GM19455 (cell line): Measurements from ENCODE around the gene KMT2E.

ENCODE experiments used
- ATAC-seq: cut with Tn5 transposase; IDR thresholded peaks from one replicate; pipeline ENCODE4 v1.9.1; 2021; ENCODE audit not compliant: unreplicated experiment

The KMT2E gene

DNA sequence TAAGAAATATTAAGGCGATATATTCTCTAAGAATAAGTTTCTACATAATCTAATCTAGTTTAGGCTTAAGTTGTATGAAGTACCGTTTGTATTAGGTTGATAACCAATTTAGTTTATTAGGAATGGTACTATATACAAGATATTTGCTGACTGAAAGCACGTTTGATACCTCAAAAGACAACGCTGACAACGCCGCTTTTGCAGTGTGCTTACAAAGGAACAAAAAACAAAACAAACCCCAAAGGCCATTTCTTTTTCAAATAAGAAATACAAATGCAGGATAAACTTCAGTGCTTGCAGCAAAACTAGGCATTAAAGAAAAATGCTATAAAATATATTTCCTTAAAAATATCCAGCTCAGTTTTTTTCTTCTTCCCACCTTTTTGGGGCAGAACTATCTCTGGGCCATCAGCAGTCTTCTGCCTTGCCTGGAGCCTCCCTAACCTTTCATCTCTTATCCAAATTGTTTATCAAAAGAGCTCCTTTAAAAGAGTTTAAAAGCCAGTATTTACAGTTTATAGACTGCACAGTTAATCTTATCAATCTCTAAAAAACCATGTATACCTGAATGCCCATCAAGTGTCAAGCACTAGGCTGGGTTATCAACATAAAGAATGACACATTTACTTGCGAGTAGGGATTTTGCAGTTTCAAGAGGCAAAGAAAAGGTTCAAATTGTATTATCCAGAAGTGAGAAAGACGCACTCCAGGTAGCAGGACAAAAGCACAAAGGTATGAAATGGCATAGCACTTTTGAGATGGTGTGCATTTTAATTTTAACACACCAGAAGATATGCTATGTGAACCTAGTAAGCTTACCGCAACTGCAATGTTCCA is 4.1 kb upstream of the KMT2E start:
- no peak for ATAC-seq

DNA sequence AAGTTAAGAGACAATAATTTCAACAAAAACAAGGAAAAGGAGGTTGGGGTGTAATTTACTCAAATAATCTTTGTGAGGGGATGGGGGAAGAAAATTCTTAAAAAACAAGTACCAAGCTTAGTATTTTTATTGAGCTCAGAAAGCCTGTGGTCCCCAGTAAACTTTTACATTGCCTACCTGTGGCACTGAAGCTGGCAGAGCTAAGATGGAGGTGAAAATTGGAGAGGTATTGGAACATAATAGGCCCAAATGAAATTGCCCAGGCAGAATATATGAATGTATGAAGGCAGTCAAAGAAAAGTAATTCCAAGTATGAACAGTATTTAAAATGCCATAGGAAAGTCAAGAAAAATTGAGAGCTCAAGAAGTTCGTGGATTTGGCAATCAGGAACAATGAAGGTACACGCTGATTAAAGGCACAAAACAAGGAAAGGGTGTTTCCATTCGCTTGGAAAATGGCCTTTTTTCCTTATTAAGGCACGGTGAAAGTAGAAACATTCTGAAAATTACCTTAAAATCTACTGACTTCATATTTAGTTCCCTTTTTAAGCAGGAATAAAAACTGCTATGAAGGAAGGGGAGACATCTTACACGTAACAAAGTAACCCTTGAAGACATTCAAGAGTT is 3.4 kb upstream of the KMT2E start:
- ATAC-seq = no peak

DNA sequence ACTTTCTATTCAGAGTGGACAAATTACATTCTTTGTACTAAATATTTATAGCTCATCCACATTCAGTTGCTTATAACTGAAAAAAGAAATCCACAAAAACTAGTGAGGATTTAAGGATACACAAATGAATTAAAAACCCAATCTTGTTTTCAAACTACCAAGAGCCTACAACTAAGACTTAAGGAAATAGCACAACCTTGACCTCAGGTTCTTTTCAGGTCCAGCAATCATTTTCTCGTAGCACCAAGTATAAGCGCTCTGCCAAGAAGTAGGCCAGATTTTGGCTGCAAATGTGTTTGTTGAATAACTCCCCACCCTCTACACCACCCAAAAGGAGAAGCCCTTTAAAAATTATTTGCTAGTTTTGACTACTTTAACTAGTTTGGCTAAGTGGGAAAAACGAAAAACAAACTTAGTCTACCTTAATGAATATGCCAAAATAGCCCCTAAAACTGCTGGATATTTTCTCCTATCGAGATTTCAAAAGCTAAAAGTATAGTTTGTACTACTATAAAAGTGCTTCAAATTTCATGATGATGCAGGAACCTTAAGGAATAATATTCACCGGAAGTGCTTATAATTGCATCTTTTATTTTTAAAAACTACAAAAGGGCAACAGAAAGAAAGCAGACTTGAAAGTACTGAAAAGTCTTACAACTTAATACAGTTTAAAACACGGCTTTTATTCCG is 2.7 kb upstream of the KMT2E start:
- no peak for ATAC-seq

DNA sequence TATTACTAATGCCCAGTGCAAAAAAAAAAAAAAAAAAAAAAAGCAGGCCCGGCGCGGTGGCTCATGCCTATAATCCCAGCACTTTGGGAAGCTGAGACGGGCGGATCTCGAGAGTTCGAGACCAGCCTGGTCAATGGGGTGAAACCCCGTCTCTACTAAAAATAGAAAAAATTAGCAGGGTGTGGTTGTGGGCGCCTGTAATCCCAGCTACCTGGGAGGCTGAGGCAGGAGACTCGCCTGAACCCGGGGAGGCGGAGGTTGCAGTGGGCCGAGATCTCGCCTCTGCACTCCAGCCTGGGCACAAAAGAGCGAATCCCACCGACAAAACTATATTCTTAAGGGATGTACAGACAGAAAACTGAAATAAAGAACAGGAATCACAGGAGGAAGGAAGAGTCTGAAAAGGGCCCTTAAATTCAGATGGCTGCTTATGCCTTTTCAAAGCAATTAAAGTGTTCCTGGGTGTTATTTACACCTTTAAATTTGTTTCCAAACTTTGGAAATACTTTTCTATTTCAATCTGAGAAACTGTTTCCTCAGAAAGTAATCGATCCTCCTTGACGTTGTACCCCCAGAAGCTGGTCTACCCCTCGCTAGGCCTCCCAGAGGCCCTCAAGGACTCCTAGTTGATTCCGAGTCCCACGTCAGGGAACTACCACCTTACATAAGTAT is 2.0 kb upstream of the KMT2E start:
- no peak for ATAC-seq

DNA sequence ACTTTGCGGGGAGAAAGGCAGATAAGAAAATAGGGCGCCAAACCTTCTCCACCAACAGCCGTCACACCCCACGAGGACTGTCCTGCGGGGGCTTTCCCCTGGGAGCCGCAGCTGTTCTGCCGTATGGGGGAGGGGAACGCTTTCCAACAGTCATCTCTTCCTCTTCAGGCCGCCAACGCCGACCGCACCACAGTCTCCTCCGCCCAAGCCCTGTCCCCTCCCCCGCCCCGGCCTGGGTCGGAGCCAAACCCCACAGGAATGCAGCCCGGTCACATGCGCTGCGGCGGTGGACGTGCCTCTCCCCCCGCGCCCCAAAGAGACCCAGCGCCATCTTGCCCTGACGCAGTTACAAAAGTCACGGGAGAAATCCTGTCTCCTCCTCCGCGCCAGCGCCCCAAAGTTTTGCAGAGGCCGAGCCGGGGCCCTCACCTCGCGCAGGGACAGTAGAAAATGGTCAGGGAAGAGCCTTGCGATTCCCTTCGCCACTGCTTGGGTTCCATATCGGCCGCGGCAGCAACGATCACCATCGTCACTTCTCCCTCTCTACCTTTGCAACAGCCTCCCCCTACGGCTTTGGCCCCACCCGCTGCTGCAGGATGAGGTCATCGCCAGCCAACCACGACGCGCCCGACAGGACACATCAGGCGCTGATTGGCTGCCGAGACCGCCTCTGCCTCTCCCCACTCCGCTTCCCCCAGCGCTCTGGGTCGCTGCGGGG is 1.3 kb upstream of the KMT2E start:
- ATAC-seq = peak; percentile 76

DNA sequence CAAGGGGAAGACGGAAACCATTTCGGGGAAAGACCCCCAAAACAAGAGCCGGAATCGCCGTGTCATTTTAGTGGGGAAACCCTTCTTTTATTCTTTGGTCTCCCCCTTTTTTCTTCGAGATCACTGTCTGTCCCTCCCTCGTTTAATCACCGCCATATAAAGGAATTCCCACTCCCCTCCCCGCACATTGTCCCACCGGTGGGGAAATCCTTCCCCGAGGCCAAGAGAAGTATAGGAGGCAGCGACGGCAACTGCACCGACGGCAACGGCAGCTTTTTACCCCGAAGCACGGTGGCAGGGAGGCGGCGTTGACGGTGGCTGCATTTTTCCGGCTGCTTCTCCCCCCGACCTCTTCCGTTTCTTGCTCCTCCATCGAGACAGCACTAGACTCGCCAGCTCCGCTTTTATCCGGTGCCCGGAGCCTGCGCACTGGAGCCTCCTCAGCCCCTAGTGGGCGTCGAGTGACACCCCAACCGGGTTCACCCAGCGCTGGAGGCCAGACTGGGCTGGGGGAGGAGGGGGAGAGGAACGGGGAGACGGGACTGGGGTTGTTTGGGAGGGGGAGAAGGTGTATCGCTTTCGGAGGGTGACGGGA is 687 bp upstream of the KMT2E start:
- ATAC-seq = peak; percentile 38

DNA sequence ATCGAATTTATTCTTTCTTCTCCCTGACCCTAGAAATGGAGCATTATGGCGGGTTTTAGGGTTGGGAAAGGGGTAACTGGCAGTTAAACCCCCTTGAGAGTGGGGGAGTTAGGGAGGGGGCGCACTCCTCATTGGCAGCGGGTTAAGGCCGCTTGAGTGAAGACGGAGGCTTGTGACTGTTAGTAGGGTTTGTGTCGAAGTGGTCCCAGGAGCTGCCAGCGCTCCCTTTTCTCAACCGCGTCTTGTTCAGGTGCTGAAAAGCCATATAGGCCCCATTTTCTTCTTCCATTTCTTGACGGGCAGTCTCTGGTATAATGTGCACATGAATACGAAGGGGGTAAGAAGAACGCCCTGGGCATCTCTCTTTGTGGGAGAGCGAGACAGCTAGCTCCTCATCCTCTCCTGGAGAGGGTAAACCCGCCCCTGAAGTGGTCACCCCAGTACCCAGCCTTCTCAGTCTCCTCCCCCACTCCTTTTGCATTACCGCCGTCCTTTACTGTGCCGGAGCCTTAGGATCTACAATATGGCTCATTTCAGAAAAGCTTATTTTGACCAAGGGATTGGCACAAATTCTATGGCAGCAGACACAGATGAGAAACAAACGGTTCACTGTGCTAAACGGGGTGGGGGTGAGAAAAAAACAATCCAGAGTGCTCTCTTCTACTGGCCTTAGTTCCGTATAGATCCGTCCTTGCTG is 836 bp downstream of the KMT2E start:
- no peak for ATAC-seq

DNA sequence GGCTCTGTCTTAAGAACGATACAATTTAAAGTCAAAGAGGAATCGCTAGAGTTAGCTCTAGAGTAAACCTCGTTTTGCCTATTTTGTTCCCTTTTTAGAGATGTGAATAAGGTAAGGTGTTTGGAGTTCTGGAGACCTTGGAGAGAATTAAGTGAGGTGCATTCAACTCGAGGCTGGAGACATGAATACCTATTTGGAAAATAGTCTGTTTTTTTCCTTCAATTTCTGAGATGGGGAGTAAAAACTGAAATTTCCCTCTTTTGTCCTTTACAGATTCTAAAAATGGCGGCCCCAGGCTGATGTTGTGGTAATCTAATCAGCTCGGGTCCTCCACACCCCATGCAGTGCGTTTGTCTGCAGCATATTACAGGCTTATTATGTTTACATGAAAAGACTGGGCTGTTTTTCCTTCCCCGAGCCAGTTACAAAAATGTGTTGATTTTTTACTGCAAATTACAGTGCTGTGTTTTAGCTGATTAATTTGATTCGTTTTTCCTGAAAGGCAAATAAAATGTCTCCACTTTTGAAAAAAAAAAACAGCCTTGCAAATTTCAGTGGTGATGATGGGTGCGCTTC is 1.5 kb downstream of the KMT2E start:
- ATAC-seq = no peak

DNA sequence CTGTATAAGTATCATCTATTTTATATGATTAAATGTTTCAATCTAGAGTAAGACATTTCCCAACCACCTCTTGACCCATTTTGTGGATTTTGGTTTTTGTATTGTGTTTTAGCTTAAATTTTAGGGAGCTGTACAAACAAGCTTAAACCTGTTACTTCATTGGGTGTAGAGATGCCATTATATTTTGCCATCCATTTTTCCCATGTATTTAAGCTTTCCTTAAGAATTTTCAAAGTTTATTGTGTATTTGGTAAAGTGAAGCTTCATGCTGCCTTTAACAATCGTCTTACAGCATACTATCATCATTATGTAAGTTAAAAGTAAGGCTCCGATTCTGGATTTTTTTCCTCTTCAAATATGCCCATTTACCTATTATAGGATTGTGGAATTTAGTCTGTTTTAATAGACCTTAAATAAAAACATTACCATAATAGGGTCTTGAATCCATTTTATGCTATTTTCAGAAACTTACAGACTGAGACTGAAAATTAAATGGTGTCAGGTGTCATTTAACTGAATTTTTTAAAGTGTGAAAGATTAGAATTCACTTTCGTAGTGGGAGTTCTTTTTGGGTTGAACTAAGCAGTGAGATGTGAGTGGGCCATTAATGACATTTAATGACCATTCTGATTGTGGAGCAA is 2.2 kb downstream of the KMT2E start:
- no peak for ATAC-seq

DNA sequence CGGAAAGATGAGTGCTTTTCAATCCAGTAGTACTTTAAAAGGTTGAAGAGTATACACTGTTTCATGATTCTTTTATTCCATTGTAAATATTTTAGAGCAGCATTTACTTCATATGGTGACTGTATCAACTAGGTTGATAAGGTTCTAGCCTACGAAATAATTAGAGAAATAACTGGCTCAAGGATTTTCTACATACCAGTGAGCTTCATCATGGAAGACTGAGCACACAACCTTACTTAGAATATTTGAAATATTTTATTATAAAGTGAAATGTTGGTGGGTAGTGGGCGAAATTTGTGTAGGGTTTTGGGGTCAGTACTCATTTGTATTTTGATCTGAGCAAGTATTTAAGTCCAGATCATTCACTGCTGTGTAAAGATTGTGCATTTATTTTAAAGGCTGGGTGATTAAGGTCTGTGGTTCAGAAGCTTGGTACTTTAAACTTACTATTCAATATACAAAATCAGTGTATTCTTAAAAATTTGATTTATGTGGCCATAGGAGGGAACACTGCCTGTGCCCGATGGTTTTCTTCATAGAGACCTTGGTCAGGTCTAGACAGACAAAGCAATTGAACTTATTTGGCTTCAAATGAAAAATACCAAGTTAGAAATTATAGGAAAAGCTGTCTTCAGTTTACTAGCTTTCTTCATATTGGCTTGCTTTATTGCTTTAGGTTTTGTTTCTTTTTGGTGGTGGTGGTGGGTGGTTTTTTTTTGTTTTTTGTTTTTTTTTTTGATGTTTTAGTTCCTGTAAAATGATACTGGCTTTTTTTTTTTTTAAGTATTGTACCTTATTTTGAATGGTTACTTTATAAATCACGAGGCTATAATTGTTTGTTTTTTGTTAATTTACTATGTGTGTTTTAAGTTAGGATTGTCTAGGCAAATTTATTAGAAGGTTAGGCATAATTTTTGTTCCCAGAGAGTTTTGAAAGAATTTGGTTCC is 3.0 kb downstream of the KMT2E start:
- ATAC-seq = no peak

DNA sequence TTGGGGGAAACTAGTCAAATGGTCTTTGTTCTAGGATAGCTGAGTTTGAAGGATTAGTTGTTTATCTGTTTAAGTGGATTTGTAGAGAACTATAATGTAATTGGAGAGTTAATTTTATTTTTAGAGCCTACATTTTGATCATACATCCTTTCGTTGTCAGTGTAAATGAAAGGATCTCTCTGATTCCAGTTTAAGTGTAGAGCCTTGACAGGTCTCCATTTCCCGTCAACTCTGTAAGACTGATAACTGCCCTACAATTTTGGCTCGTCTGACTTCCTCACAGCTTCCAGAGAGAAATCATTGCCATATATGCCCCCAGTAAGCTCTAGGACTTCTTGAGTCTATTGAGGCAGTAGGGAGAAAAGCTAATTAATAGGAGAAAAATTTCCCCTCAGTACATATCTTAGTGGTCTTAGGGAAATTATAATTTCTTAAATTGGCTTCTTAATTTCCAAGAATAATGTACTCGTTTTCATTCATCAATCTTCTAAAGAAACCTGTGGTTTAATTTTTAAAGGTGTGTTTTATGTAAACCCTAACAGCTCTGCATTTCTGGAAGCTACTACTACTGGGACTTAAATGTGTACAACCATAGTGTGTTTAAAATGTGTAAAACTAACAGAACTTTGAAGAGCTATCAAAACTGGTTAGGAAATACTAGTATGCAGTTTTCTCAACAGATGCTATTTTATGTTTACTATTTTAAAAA is 3.8 kb downstream of the KMT2E start:
- no peak for ATAC-seq

DNA sequence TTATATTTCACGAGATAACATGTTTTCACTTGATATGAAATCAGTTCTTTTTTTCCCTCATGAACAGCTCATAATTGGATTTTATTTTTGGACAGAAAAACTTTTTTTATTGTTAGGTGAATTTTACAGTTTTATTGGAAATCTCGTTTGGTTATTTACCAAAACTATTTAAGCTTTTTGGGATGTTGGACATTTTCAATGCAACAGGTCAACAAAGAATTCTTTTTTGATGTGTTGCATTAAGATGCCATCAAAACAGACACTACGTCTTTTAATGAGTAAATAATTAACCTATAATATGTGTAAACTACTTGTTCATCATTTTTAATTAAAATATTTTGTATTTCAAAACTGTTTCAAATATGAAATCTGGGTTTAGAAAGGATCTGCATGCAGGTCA is 5.3 kb downstream of the KMT2E start:
- no peak for ATAC-seq

DNA sequence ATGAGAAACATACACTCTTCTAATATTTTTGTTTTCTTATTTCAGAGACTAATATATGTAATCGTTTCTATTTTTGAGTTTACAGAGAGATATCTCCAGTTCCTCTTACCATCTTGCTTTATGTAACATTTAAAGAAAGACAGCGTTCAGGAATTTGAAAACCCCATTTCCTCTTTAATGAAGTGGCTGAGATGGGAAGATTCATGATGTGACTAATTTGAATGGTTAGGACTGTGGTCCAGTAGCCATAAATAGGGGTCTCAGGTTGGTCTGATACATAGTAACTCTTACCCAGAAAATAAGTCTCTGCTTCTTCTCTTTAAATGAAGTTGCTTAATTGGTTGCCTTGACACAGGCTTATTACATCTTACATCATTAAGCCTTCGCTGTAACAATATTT is 6.9 kb downstream of the KMT2E start:
- ATAC-seq = no peak

DNA sequence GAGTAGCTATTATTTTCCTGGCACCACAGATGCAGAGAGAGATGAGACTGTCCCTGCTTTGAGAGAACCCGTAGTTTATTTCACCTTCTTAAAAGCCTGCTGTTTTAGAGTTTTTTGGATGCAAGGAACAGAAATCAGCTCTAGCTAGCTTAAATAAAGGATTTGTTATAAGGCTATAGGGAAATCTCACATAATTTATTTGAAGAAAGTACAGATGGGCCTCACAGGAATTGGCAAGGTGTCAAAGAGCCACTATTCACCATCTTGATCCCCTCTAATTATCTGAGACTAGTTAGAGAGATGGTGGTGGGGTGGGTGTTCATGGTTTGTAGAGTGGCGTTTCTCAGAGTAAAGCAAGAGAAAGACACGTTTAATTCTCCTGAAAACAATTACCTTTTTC is 7.3 kb downstream of the KMT2E start:
- no peak for ATAC-seq

DNA sequence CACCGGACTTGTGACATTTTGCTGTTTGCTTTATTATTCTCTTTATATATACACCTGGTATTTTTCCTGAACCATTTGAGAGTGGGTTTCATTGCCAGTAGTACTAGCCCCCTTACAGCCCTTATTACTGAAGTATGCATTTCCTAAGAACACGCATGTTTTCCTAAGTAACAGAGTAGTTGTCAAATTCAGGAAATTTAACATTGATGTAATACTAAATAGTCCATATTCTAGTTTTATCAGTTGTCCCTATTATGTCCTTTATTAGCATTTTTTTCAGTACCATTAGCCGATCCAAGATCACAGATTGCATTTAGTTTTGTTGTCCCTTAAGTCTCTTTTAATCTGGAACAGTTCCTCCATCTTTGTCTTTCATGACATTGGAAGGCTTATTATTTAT is 8.0 kb downstream of the KMT2E start:
- ATAC-seq = no peak

DNA sequence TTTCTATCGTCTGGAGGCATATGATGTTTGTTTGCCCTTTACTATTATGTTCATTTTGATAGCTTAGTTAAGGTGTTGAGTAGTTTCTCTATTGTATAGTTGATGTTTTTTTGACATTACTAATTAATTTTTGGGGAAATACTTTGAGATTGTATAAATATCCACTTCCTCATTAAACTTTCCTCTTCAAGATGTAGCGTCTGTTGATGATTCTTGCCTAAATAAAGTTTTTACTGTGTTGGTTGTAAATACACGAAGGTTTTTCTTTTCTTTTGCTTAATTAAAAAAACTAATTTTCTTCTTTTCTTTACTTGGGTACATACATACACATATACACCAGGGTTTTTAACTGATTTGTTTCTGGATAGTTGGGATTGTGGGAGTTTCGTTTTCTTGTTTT is 8.5 kb downstream of the KMT2E start:
- no peak for ATAC-seq

DNA sequence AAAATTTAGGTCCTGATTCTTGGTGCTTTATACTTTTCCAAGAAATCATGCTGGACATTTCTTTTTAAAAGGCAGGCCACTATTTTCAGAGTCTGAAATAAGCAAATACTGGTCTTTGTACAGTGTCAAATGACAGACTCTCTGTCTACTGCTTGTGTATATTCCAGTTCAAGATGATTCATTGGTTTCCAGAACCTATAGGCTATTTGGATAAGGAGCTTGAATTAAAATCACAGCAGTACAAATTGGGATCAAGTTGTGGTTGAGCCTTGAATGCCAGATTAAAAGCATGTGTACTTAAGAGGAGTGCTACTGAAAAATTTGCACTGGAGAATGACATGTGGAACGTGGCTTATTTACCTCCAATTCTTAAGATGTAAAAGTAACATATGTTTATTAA is 10.7 kb downstream of the KMT2E start:
- ATAC-seq = no peak
